ENCODE data around the gene FIGNL2.

DNA sequence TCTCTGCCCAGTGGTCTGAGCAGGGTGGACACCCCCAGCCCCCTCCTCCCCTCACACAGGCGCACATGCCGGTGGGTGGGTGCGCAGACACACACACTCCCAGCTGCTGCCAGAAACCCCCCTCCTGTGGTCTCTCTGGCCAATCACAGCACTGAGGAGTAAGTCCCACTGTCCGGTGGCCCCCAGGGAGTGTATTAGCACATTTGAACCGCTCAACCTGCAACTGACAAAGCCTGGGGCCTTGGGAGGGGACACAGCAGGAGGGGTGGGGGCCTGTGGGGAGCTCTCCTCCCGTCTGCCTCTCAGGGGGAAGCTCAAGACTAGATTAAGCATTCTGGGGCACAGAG is 11.7 kb downstream of the FIGNL2 start:
- TF ChIP-seq, protein P1, sequence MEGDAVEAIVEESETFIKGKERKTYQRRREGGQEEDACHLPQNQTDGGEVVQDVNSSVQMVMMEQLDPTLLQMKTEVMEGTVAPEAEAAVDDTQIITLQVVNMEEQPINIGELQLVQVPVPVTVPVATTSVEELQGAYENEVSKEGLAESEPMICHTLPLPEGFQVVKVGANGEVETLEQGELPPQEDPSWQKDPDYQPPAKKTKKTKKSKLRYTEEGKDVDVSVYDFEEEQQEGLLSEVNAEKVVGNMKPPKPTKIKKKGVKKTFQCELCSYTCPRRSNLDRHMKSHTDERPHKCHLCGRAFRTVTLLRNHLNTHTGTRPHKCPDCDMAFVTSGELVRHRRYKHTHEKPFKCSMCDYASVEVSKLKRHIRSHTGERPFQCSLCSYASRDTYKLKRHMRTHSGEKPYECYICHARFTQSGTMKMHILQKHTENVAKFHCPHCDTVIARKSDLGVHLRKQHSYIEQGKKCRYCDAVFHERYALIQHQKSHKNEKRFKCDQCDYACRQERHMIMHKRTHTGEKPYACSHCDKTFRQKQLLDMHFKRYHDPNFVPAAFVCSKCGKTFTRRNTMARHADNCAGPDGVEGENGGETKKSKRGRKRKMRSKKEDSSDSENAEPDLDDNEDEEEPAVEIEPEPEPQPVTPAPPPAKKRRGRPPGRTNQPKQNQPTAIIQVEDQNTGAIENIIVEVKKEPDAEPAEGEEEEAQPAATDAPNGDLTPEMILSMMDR (IDR thresholded peaks at IDR 0.05) = no peak
- TF ChIP-seq POLR2A (IDR thresholded peaks at IDR 0.05) = no peak

Data from body of pancreas (tissue), 4 donors.